ENCODE results near the gene GPRC5D.

The GPRC5D gene

DNA sequence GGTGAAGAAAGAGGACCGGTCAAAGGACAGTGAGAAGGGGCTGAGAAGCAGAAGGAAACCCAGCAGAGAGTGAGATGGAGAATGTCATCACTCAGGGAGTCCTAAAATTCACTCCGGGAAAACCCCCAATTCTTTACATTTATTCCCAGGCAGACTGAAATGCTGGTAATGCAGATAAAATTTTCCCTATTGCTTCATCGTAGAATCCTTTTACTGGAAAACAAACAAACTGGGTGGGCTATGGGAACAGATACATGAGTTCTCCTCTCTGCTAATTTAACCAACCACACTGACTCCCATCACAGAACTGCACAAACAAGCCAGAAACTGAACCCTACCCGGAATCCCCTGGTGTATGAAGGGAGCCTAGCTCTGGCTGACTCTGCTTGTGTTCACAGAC lies 27.2 kb upstream of the GPRC5D start:
- no peak for DNase-seq

DNA sequence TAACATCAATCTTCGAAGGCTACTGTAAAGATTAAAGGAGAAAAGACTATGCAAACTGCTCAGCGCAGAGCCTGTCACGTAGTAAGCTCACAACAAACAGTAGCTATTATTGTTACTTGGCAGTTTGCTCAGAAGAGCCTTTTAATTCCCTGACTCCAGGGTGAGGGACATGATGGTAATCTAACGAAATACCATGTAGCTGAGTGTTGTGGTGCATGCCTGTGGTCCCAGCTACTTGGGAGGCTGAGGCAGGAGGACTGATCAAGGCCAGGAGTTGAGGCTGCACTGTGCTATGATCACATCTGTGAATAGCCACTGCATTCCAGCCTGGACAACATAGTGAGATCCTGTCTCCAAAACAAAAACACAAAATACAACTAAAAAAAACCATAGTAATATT lies 25.3 kb upstream of the GPRC5D start:
- DNase-seq = no peak

DNA sequence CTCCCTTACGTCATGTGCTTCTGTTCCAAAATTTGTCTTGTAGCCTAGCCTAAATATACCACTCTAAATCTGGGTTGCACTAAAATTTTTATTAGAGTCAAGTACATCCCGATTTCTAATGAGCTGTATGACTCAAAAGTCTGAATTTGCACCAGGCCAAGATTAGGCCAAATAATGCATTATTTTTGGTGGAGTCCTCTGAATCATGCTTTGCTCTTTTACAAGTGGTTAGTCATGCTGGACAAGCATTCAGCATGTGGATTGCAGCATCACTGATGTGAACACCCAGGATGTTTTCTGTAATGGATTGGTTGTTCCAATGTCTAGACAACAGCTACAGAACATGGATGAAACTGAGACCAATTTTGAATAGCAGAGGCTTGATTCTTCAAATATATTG lies 24.4 kb upstream of the GPRC5D start:
- DNase-seq = no peak

DNA sequence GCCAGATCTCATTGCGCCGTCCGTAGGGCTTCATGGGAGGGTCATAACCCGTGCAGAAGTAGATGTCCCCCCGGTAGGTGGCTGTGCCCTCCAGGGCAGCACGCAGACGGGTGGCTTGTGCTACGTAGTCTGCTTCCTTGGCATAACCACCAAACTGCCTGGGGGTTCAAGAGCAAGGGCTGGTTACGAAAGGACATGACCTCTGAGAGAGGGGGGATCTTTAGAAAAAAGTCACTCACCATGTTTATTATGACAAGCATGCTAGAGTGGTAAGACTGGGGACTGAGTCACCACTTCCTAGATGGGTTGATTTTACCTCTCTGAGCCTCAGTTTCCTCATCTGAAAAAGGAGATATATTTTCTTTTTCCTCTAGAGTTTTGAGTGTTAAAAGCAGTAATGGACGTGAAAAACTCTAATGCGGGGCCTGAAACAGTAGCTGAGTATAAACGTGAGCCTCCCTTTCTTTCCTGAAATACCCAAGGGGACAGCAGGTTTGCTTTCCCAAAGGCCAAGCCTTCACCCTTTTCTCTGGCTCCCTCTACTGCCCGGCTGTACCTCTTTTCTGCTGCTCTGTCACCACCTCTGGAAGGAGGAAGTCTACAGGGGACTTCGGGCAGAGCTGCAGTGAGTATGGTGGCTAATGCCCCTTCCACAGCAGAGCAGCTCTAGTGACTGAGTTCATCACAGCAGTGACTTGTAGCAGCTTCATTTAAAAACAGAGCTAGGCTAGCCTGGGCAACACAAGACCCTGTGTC lies 23.5 kb upstream of the GPRC5D start:
- no peak for DNase-seq

DNA sequence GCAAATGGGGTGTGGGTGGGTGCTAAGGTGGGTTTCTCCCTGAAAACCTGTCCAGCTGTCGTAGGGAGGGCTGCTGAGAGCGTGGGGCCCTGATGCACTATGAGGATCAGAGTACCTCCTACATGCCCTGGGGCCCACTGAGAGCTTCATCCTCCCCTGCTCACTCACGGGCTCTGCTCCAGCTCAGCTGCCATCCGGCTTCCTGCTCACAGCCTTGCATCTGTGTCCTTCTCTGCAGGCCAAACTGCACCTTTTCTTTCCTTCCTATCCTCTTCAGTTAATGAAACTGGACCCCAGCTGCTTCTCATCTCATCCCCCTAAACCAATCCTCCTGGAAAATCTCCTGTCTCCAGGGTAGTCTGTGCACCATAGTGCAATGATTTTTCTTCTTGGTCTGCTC lies 22.2 kb upstream of the GPRC5D start:
- no peak for DNase-seq

DNA sequence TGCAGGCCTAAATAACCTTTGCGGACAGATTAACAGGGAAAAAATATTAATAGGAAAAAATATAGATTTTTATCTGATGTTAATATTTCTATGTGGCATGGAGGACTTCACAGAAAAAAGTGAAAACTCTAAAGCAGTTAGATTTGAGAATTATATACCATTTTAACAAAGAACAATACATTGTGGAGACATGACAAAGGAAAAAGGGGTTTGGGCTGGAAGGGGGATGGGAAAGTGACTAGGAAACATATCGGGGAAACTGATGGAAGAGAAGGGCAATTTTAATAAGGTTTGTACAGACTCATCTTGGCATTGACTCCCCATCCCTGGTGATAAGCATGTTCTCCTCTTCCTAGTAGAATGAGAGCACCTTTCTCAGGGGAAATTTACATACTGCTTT lies 21.0 kb upstream of the GPRC5D start:
- DNase-seq = no peak

DNA sequence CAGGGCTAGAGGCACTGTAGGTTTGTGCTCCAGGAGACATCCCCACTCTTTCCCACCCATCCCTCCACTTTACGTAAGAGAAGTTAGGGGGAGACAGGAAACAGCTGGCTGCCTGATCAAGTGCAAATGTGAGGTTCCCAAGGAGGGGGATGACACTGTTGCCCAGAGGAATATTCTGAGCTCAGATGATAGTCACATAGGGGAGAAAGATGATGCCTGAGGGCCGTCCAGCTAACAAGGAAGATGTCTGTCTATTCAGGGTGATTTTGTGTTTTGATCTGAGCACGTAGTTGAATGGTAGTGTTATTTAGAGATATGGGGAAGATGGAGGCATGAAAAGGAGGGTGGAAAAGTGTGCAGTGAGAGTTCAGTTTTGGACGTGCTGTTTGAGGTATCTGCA lies 13.9 kb upstream of the GPRC5D start:
- DNase-seq = no peak

DNA sequence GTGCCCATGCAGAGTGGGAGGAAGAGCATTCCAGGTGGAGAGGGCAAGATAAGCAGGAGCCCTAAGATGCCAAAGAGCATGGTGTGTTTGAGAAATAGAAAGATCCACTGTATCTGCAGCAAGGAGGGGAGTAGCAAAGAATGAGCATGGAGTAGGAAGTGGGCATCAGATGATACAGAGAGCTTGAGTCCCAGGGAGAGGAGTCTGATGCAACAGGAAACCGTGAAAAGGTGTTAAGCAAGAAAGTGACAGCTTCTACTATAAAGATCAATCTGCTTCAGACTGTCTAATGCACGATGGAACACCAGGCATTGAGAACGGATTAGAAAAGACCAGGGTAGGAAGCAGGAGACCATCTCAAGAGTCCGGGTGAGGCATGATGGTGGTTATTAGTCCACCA lies 12.3 kb upstream of the GPRC5D start:
- no peak for DNase-seq

DNA sequence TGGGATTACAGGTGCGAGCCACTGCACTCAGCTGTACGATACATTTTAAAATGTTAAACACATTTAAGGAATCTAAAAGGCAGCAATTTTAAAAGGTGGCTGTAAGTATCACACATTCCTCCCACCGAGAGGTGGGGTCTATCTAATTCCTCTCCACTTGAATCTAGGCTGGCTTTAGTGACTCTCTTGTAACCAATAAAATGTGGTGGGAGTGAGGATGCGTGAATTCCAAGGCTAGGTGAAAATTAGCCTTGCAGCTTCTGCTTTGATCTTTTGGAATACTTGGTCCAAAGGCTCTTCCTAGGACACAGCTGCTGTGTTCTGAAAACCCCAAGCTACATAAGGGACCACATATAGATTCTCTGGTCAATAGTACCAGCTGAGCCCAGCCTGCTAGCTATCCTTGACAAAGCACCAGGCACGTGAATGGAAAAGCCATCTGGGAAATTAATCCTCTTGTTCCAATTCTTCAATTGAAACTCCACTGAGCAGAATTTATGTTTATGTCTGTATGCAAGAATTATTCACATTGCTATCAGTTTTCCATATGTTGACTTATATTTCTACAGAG lies 8.8 kb upstream of the GPRC5D start:
- DNase-seq = no peak

DNA sequence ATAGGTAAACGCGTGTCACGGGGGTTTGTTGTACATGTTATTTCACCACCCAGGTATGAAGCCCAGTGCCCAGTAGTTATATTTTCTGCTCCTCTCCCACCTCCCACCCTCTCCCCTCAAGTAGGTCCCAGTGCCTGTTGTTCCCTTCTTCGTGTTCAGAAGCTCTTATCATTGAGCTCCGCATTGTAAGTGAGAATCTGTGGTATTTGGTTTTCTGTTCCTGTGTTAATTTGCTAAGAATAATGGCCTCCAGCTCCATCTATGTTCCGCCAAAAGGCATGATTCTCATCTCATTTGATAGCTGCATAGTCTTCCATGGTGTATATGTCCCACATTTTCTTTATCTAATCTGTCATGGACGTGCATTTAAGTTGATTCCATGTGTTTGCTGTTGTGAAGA lies 6.9 kb upstream of the GPRC5D start:
- no peak for DNase-seq

DNA sequence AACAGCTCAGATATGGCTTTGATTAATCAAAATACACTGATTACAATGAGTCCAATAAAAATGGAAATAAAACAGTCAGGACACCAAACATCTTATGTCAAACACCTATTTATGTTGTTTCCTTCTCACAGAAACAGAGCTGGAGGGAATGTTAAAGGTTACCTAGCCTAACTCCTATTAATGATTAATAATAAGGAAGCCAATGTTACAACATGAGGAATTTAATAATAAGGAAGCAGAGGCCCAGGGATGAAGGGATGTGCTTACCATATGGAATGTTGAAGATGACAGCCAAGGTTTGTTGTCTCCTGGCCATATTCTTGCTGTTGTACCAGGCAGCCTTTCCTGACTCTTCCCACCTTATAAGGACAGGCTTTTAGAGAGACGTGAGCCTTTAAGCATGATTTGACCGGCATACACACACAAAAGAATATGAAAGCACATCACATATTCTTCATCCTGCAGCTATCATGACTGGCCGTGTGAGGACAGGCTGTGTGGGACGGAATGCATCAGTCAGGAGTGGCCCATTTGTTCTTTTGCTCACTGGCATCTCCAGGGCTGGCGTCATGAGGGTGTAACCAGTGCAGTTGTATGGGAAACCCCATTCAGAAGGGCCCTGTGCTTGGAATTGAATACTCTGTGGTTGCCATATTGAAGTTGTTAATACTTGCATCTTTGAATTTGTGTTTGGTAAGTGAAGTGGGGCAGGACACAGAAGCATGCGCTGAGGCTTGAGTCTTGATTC lies 3.1 kb upstream of the GPRC5D start:
- DNase-seq = no peak

DNA sequence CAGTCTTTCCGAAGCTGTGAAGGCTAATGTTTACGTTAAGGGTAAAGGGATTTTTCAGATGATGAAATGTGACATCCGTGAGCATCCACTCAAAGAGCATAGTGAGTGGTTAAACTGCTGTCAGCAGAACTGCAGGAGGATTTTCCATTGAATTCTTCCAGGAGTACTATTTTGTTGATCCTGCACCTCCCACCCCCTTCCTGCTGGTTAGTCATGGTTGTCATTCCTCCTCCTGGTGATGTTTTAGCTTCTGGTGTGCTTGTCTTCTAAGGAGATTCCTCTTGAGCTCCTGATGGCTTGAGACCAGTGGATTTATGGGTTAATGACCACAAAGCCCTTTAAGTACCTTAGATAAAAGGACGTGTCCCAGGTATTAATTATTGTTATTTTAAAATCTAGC lies 2.4 kb upstream of the GPRC5D start:
- DNase-seq = no peak

DNA sequence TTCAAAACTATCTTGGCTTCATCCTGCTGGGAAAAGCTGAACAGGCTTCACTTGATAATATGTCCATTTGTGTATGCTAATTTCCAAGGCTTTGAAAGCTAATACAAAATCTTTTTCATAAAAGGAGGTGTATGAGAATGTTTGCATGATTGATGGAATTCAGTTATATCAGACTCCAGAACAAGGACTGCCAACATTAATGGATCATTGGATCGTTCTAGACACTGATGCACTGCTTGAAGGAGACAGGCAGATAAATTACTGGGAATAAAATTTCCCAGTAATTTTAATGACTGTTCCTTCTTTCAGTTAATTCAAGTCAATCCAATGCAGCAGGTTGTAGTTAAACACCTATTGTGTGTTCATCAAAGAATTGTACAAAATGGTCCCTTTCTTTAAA lies 466 bp downstream of the GPRC5D start:
- DNase-seq = no peak

DNA sequence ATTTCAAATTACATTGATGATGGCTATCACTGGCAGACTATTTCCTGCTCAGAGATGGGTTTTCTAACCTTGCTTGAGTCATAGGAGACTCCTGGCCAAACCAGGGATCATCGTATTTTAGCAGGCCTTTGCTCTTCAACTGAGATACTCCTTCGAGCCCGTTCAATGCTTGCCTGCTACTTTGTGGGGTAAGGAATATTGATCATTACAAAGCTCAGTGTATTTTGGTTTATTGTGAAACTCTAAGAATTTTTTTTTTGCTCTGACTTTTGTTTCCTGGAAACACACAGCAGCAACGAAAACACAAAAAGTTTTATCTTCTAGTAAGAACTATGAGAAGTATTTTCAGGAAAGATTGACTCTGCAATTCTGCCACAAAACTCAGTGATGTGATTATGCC lies 4.1 kb downstream of the GPRC5D start:
- no peak for DNase-seq

DNA sequence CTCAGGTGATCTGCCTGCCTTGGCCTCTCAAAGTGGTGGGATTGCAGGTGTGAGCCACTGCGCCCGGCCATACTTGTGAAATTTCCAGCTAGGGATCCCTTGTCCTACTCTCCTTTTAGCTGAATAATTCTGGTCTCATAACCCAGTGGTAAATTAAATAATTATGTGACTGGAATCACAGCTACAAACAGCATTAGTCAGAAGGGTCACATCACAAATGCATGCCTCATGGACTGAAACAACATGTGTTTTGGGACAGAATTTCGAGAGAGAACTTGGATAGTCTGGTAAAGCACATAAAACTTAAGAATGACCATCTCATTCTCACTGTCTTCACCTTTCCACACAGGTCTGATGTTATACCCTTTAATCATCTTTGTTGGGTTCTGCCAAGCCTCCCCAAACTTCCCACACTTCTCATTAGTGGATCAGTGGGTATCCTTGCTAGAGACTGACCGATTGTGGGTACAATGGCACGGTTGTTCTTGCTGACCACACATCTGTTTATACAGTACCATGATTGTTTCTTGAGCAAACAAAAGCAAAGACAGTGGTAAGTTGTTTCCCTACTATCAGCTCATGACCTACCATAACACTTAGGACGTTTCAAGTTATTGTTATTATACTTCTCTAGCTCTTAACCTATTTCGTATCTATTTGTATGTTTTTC lies 5.1 kb downstream of the GPRC5D start:
- no peak for DNase-seq

DNA sequence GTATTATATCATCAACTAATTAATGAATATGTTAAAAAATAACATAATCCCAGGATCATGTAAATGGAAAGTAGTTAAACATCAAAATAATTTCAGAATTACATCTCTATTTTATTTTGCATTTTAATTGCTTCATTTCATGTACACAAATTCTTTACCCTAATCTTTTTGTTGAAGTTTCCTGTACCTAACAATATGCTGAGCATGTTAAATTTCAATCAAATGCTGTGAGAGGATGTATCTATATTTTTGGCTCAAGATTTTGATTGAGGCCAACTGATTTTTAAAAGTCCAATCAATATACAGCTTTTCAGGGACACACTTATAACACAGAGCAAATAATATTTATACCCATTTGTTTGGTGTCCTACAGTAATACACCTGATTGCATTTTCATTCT lies 6.4 kb downstream of the GPRC5D start:
- DNase-seq = no peak

DNA sequence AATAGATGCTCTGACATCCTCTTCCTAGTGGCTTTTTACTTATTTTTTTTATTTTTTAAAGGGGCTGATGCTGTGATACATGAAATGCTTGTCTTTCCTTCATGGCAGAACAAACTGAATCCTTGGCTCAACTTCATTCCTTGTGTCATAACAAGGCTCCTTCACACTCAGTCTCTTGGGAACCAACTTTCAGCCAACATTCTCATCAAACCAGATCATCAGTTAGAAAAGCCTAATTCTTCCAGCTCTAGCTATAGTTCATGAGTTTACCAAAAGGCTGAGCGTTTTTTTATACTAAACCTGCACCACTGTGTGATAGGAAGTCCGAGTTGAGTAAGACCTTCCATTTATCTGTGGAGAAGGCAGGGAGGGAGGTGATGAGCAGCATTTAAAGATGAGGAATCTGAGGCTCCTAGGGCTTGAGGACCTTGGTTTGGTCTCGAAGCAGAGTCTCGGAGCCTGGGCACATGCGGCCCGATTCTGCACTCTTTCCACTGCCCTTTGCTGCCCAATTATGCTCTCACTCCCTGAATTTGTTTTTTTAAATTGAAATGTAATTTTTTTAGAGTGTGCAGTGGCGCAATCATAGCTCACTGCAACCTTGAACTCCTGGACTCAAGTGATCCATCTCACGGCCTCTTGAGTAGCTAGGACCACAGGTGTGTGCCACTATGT lies 8.2 kb downstream of the GPRC5D start:
- no peak for DNase-seq

DNA sequence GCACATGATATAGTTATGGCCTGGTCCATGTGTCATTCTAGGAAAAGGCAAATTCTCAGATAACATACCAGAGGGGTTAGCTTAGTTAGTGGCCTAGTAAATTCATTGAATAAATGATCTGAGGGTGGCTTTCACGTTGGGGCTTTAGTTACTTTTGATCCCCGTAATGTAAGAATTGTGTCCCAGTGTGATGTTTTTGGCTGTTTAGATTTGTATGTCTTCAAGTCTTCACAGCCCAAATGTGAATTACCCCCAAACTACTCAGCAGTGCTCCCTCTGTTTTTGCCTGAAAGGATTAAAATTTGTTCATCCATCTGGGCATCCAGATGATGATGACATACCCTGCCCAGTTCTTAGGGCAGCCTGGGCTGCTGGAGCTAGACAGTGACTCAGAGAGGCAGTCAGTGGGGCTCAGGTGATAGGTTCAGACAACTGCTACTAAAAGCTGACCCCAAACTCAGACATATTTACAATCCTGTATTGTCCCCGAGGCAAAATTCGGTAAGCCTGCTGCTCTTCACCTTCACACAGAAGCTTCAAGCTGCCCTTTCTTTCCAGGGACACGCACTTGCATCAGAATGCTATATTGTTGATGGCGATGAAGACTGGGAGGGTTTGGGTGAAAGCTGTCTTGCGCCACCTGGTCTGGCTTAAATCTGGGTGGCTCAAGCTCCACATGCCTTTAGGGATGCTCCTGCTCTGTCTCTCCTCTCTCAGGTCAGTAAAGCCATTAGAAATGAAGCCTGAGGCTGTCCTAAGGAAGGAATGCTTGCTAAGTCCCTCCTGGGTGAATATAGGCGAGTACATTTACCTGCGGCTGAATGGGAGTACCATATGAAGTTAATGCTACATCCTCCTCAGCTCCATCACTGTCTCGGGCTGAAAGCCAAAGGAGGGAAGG lies 10.3 kb downstream of the GPRC5D start:
- DNase-seq = no peak

DNA sequence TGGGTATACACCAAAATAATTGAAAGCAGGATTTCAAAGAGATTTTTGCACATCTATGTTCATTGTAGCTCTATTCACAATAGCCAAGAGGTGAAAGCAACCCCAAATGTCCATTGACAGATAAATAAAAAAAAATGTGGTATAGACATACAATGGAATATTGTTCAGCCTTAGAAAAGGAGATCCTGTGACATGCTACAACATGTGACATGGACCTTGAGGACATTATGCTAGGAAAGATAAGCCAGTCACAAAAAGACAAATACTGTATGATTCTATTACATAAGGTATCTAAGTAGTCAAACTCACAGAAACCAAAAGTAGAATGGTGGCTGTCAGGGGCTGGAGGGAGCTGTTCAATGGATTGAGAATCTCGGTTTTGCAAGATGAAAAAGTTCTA lies 12.1 kb downstream of the GPRC5D start:
- no peak for DNase-seq

DNA sequence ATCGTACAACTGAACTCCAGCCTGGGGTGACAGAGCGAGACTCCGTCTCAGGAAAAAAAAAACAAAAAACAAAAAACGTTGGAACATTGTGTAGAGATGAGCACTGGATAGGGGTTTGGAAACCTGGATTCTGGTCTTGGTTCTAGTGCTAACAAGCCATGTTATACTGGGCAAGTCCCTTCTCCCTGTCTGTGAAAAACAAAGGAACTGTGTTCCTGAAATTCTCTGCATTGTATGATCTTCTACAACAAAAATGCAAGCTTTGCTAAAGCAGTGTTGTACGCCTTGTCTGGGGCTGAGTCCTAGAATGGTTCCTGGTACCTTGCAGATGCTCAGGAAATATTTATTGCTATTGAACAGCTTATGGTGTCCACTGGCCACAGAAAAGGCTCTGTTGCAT lies 13.4 kb downstream of the GPRC5D start:
- DNase-seq = no peak

DNA sequence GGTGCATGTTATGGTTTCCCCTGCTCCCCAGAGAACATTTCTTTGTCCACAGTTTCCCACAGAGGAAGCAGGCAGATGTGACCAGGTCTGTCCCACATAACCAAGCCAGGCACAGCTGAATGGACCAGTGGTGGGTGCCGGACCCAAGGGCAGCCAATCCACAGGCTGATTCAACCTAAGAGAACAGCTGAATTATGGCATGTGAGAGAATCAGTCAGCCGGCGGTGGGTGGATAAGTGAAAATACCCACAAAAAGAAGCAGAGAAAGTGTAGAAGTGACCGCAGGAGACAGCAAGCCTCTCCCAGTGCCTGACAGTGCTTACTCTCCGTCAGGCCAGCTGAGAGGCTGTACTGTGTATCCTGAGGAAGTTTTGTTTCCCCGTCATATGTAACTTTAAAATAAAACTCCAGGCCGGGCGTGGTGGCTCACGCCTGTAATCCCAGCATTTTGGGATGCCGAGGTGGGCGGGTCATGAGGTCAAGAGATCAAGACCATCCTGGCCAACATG lies 14.9 kb downstream of the GPRC5D start:
- no peak for DNase-seq

DNA sequence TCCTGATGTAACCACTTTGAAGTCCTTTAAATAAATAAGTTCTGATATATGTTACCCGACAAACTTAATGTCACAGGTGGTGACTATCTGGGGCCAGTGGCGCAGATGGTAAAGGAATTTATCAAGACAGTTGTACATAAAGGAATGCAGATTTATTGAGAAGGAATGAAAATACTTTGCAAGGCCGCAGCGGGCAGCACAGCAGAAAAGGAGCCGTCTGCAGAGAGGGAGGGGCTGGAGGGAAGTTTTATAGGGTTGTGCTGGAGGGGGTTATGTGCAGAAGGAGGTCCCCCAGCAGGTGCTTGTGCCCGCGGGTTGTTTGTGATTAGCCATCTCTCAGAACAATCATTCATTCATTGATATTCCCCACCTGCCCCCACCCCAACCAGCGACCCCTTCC lies 17.4 kb downstream of the GPRC5D start:
- no peak for DNase-seq
